NB4 (cell line): ENCODE results near the gene UBR1.
A peak's percentile ranks its signal among the peaks of the same experiment; 100 is the strongest.

Source experiments
- DNase-seq: peaks from one replicate; pipeline ENCODE4 v3.0.0; 2010; ENCODE audit warnings: low read depth
- H3K4me3 ChIP-seq: one replicate; pipeline ENCODE4 v1.5.1; 2011; ENCODE audit warnings: mild to moderate bottlenecking, low read depth, low read length, moderate library complexity
- CTCF ChIP-seq: IDR thresholded peaks from one replicate; pipeline ENCODE4 v1.5.1; 2012; ENCODE audit warnings: low read depth, low read length
- MAX ChIP-seq: IDR thresholded peaks from 2 replicates; pipeline ENCODE4 v1.6.1; 2011; ENCODE audit warnings: low read depth, low read length
- MYC ChIP-seq: IDR thresholded peaks from 2 replicates; pipeline ENCODE4 v1.6.1; 2011; ENCODE audit warnings: low read depth, low read length
- POLR2A ChIP-seq: IDR thresholded peaks from 2 replicates; pipeline ENCODE4 v1.6.1; 2011; ENCODE audit warnings: mild to moderate bottlenecking; ENCODE audit not compliant: insufficient read length; ENCODE audit errors: extremely low read depth

UBR1 gene

GRCh38 chr15:43096411-43096810 lies 9.4 kb downstream of the UBR1 start:
- H3K4me3 ChIP-seq, result no peak overlapping the region
- TF ChIP-seq MYC (no peak), CTCF (no peak), MAX (no peak), POLR2A (no peak)
- DNase-seq, result no peak

GRCh38 chr15:43095708-43096347 lies 10.0 kb downstream of the UBR1 start:
- H3K4me3 ChIP-seq, result no peak overlapping the region
- TF ChIP-seq MYC (no peak), MAX (no peak), POLR2A (no peak), CTCF (no peak)
- DNase-seq, result no peak

GRCh38 chr15:43095243-43095642 lies 10.6 kb downstream of the UBR1 start:
- TF ChIP-seq POLR2A (no peak), CTCF (no peak), MAX (no peak), MYC (no peak)
- DNase-seq, result no peak
- no peak overlapping the region for H3K4me3 ChIP-seq

GRCh38 chr15:43094416-43095030 lies 11.3 kb downstream of the UBR1 start:
- no peak for TF ChIP-seq POLR2A
- TF ChIP-seq MAX, result no peak
- TF ChIP-seq CTCF, result no peak
- no peak for TF ChIP-seq MYC
- no peak for DNase-seq
- H3K4me3 ChIP-seq, result no peak overlapping the region

- peak; percentile 58 for DNase-seq
- H3K4me3 ChIP-seq, result no peak overlapping the region
- TF ChIP-seq POLR2A, result no peak
- TF ChIP-seq MAX, result no peak
- no peak for TF ChIP-seq CTCF
These were observed 12.8 kb downstream of the UBR1 start for GRCh38 chr15:43093026-43093425.
